KG1 (cell line): ENCODE results near the gene ZNF445.
"Not testable (repeated sequence)": the region's sequence is repeated elsewhere in the genome, so short reads cannot be mapped to it uniquely, and the experiment has no call there.

Experiments
- DNase-seq: peaks from one replicate; lab custom pipeline; 2025; lab: John Stamatoyannopoulos, UW

Gene ZNF445

GRCh38 chr3:44434834-44435510 lies 42.5 kb downstream of the ZNF445 start:
- DNase-seq, result no peak

DNA sequence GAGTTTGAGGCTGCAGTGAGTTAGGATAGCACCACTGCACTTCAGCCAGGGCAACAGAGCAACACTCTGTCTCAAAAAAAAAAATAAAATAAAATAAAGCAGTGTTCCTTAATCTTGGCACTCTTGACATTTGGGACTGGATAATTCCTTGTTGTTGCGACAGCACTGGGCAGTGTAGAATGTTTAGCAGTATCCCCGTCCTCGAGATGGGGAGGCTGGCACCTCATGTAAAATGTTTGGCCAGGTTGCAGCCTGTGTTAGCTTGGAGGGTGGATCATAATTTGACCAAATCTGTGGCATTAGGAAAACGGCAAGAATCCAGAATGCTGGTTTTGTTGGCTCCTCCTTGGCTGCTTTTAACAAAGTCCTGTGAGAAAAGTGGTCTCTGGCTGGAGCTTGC lies 47.0 kb downstream of the ZNF445 start:
- DNase-seq, result no peak

DNA sequence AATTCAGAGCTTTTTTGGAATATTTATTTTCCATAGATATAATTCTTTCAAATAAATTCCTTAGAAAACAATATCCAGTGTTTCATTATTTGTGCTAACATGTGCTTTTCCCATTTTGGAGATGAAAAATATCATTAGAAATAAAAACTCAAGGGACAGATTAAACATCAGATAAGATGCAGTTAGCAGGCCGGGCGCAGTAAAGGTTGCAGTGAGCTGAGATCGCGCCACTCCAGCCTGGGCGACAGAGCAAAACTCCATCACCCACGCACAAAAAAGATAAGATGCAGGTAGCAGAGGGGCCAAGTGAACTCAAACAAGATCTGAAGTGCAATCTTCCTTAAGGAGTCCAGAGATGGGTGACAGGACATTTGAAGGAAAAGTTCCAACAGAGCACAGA lies 48.0 kb downstream of the ZNF445 start:
- DNase-seq, result no peak

- DNase-seq, result no peak
Measured at GRCh38 chr3:44428910-44429309, 48.6 kb downstream of the ZNF445 start.

DNA sequence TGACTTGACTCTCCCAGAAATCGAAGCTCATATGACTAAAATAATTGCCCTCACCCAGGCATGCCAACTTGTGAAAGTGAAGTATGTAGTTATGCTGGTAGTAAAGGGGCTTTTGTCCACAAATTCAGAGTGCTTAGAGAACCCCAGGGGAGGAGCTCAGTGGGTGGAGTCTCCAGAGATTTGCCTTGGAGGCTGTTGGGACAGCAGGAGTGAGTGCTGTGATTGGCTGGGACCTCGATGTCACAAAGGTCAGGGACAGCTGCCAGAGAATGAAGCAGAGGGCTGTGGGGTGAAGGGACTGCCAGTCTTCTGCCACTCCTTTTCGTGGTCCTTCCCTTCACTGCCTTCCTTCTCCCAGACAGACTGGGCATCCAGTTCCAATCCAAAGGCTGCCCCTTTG lies 49.8 kb downstream of the ZNF445 start:
- no peak for DNase-seq

DNA sequence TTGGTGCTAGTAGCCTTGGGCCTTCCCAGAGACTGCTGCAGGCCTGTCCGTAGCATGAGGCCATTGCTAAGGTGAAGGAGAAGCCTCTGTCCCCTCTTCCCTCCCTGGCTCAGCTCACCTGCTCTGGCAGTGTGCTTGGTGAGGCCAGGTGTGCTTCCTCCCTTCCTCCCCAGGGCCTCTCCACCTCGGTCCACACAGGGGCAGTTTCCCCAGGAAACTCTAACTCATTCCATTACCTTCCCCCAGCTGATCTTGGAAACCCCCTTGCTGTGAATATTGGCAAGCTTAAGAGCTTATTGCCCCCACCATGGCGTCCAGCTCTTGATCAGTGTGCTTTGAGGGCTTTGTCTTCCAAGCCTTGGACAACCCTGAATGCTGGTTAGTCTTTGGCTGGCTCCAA lies 52.7 kb downstream of the ZNF445 start:
- DNase-seq, result no peak

- no peak for DNase-seq
Measured at GRCh38 chr3:44421280-44421679, 56.2 kb downstream of the ZNF445 start.

DNA sequence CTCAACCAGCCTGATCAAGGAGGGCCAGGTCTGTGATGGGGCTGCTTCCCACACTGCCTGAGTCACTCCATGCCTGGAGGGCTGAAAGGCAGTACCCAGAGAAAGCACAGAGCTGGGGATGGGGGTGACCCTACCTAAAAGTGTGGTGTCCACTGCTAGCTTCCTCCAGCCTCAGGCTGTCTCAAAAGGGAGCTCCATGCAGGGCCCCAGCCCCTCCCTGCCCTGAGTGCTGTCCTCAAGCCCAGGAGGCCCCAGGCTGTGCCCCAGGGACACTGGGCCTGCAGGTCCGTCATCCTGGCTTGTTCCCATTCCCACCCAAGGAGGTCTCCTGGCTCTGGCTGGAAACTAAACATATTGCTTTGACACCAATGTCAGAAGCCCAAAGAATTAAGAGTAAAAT lies 56.8 kb downstream of the ZNF445 start:
- DNase-seq, result no peak

DNA sequence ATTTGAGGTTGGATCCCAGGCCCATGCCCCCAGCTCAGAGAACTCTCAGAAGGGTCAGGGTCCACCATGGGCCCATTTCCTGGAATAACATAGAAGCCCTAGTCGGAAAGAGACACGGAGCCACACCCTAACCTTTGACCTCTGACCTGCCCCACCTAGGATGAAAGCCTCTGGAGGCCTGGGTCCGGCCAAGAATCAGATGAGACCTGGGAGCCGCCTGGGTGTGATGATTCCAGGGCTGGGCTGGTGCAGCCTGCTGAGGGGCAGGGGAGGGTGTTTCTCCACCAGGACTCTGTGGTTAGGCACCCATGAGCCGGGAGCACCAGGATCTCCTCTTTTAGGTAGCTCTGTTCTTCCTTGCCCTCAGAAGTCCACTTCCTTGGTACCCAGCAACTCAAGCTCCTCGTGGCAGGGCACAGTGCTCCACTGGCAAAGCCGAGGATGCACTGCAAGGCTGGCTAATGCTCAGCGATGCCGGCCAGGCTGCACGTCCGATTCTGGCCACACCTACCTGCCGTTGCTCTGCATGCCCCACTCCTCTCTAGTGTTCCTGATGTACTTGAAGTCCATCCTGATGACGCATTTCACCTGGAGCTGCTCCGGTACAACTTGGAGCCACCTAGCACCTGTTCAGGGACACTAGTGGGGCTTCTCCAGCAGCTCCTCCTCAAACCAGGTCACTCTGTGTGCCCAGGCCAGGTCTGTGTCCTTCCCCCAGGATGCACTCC lies 57.4 kb downstream of the ZNF445 start:
- no peak for DNase-seq

GRCh38 chr3:44419116-44419922 lies 58.2 kb downstream of the ZNF445 start:
- no peak for DNase-seq

DNA sequence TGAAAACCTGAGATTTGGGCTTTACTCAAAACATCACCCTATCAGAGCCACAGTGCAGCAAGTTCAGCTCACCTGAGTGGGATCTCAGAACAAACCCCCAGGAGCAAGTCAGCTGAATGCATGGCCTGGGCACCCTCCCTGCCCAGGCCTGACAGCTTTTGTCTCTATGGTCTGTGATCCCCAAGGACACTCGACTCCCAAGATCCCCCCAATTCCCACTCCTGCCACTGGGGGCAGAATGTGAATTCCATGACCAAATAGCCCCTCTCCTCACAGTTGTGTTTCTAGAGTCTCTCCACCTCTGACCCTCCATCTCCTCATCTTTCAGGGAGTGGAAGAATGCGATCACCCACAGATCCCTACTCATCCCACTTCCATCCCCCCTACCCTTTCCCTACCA lies 58.9 kb downstream of the ZNF445 start:
- DNase-seq, result no peak

- DNase-seq, result not testable (repeated sequence)
Measured at GRCh38 chr3:44418118-44418517, 59.4 kb downstream of the ZNF445 start.

GRCh38 chr3:44416031-44417030 lies 61.1 kb downstream of the ZNF445 start:
- DNase-seq, result no peak

- no peak for DNase-seq
Measured at GRCh38 chr3:44415421-44415820, 62.0 kb downstream of the ZNF445 start.

GRCh38 chr3:44414517-44415090 lies 62.9 kb downstream of the ZNF445 start:
- DNase-seq, result no peak

DNA sequence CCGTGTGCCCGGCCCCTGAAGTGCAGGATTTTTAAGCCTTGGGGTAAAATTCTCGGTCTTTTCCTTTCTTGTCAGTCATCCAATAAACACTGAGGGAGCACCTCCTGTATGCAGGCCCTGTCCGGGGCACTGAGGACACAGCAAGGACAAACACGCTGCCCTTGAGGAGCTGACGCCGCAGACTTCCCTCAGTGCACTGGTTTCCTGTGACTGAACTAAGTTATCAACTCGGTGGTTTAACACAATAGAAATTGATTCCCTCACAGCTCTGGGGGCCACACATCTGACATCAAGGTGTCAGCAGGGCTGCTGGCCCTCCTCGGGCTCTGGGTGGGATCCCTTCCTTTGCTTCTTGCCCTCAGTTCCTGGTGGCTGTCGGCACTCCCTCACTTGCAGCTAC lies 65.1 kb downstream of the ZNF445 start:
- no peak for DNase-seq

- DNase-seq, result no peak
Measured at GRCh38 chr3:44411031-44411645, 66.3 kb downstream of the ZNF445 start.

DNA sequence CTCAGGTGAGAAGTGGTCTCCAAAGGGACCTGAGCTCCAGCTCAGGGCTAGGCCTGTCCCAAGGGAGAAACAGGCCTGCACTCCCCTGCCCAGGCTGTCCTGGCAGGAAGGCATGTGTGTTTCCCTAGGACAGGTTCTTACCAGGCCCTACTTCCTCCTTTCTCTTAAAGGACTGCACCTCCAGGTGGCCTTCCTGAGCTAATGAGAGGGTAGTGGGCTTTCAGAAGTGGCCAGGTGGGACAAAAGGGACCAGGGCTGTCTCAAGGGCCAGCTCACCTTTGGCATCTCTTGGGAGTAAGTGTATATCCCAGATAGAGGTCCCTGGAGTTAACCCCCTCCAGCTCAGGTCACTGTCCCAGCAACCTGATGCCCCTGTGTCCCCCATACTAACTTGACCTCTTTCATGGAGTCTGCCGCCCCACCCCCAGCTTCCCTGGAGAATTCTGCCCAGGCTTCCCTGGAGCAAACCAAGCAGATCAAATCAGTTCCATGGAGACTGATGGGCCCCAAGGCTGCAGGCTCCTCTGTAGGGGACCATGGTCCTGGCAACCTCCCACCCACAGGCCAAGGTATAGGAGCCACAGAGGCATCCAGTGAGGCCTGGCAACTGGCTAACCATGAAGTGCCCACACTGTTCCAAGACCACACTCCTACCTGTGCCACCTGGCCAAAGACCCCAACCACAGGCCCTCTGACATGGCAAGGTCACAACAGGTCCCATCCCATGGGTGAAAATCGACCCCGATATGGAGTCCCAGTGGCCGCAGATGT lies 67.6 kb downstream of the ZNF445 start:
- DNase-seq, result no peak

- DNase-seq, result no peak
Measured at GRCh38 chr3:44402548-44402947, 74.9 kb downstream of the ZNF445 start.

DNA sequence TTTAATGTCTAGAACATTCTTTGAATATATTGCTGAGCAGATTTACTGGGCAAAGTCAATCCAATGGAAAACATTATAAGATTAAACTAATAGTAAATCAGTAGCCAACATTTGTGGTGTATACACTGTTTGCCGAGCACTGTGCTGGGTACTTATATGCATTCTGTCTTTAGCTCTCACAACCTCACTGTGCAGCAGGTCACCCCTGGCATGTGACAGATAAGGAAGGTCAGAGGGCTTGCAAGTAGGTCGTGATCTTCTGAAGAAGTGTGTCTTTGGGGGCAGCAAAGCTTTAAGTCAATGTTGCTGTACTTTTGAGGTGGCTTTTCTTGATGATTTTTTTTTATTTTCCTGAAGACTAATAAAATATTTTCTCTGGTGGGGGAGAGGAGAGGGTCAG lies 76.7 kb downstream of the ZNF445 start:
- no peak for DNase-seq
